Measurements from ENCODE around the gene SCAP. TPM values are rescaled to one million over a fixed set of nuclear protein-coding genes. Genes with fewer than 3 reads are reported as not detected.

Gene SCAP
- total RNA-seq, 1 donor from 2014 or later = 67.4 TPM

- peak; percentile 12 for TF ChIP-seq CTCF (IDR thresholded peaks at IDR 0.05; ENCODE audit: insufficient read depth, low read length, poor library complexity, severe bottlenecking)
- H3K36me3 ChIP-seq (ENCODE audit: control insufficient read depth, insufficient read depth, low read length) = peaks cover 4% of the 10 kb centered on the region
- H3K27me3 ChIP-seq (ENCODE audit: control insufficient read depth, insufficient read depth, low read length) = no peaks in the 10 kb centered on the region
- H3K4me3 ChIP-seq (ENCODE audit: low read depth, low read length) = no peak overlapping the region
- DNase-seq (ENCODE audit: low read depth) = no peak
Measured at GRCh38 chr3:47421741-47422649, 53.7 kb downstream of the SCAP start.

DNA sequence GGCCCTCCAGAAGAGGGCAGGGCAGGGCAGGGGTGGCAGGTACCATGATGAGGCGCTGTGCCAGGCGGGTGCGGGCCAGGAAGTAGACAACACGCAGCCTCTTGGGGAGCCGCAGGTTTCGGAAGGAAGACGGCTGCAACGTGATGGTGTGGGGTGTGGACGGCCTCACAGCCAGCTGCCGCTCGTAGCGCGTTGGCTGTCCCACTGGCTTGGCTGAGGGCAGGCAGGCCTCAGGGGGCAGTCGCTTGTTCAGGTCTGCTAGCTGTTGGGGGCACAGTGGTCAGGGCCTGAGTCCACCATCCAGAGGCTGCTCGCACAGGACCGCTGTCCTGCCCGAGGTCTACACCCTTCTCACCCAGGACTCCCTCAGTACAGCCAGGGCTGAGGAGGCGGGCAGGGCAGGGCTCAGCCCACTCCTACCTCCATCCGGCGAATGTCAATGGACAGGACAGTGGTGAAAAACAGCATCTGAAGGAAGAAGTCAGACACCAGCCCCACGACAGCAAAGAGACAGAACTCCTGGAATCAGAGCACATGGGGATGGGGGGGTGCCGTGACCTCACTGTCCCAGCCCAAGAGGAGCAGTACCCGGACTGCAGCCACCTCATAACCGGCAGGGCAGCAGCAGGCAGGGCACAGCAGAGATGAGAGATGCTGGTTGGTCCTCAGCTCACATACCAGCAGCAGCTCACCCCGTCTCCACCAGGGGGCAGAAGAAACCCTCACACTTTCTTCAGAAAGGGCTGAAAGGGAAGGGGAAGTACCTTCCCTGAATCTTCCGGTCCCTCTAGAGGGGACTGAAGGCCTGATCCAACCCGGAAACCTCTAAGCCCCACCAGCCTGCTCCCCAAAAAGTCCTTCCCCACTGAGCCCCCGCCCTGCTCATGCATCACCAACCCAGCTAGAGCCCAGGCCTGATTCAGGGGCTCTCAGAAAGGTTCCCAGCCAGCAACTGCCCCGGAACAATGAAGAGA lies 54.9 kb downstream of the SCAP start:
- Histone ChIP-seq H3K4me3 (ENCODE audit: low read depth, low read length) (no peak overlapping the region), H3K27me3 (ENCODE audit: control insufficient read depth, insufficient read depth, low read length) (no peaks in the 10 kb centered on the region), H3K36me3 (ENCODE audit: control insufficient read depth, insufficient read depth, low read length) (peaks cover 4% of the 10 kb centered on the region)
- peak; percentile 56 for DNase-seq (ENCODE audit: low read depth)
- TF ChIP-seq CTCF (IDR thresholded peaks at IDR 0.05; ENCODE audit: insufficient read depth, low read length, poor library complexity, severe bottlenecking) = peak; percentile 93

DNA sequence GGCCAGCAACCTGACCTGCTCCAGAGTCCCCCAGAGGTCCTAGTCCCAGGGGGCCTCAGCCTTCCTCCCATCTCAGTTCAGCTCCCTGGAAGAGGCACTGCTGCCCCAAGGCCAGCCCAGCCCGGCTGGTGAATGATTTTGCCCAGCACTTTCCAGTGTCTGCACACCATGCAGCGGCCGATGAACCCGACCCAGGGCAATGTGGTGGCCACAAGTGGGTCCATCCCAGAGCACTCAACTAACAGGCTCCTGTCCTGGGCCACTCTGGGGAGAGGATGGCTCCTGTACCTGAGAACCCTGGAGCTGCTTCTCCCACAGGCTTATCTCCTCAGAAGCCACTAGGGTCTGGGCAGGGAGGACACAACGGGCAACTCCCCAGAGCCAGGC lies 55.7 kb downstream of the SCAP start:
- Histone ChIP-seq H3K36me3 (ENCODE audit: control insufficient read depth, insufficient read depth, low read length) (peaks cover 4% of the 10 kb centered on the region), H3K27me3 (ENCODE audit: control insufficient read depth, insufficient read depth, low read length) (no peaks in the 10 kb centered on the region), H3K4me3 (ENCODE audit: low read depth, low read length) (no peak overlapping the region)
- DNase-seq (ENCODE audit: low read depth) = no peak
- TF ChIP-seq CTCF (IDR thresholded peaks at IDR 0.05; ENCODE audit: insufficient read depth, low read length, poor library complexity, severe bottlenecking) = no peak

- DNase-seq (ENCODE audit: low read depth) = no peak
- no peak for TF ChIP-seq CTCF (IDR thresholded peaks at IDR 0.05; ENCODE audit: insufficient read depth, low read length, poor library complexity, severe bottlenecking)
- peaks cover 4% of the 10 kb centered on the region for H3K36me3 ChIP-seq (ENCODE audit: control insufficient read depth, insufficient read depth, low read length)
- H3K4me3 ChIP-seq (ENCODE audit: low read depth, low read length) = no peak overlapping the region
- no peaks in the 10 kb centered on the region for H3K27me3 ChIP-seq (ENCODE audit: control insufficient read depth, insufficient read depth, low read length)
Measured at GRCh38 chr3:47419083-47420043, 56.4 kb downstream of the SCAP start.
